HG03159 (cell line): ENCODE data around the gene ZNF556.
"Not testable (repeated sequence)": the region's sequence is repeated elsewhere in the genome, so short reads cannot be mapped to it uniquely, and the experiment has no call there.

Experiments
- ATAC-seq: cut with Tn5 transposase; IDR thresholded peaks from one replicate; pipeline ENCODE4 v1.9.1; 2021; ENCODE audit warnings: mild to moderate bottlenecking, moderate library complexity; ENCODE audit not compliant: unreplicated experiment

ZNF556 gene

GRCh38 chr19:2853015-2853606, 14.0 kb upstream of the ZNF556 start:
- ATAC-seq = no peak

DNA sequence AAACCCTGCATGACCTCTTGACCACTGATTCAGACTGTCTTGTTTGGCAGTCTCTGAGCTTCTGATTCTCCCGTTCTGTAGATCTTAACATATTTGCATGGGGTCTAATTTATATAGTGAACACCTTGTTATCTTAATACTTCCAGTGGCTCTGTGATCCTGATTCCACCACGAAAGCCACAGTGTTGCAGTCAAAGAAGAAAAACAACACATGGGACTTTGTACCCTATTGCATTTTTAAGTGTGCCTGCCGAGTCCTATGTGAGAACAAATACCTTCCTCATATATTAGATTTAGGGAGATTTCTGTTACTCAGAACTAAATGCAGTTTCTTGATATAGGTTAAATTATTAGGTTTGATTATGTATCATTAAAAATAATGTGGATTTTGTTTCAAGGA, 12.3 kb upstream of the ZNF556 start:
- ATAC-seq = no peak

DNA sequence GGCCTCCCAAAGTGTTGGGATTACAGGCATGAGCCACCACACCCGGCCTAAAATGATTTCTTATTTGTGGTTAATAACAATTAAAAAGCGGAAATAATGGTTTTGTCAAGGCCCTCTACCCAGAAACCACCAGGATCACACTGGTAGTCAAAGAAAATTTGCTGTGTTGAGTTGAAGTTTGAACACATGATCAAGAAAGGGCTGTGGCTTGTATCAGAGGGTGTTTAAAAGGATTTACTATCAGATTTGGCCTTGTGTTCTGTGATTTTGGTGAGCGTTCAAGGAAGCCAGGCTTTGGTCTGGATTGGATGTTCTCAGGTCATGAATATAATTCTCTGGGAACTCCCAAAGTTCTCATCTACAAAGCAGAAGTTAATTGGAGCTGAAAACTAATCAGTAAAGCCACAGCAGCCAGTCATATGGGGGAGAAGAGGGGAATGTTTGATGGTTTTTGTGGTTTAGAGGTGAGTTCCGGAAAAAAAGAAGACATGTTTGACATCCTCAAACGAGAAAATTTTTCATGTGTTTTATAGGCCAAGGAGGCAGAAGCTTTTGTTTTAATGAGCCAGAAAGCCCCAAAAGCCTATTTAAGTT, 10.6 kb upstream of the ZNF556 start:
- no peak for ATAC-seq

DNA sequence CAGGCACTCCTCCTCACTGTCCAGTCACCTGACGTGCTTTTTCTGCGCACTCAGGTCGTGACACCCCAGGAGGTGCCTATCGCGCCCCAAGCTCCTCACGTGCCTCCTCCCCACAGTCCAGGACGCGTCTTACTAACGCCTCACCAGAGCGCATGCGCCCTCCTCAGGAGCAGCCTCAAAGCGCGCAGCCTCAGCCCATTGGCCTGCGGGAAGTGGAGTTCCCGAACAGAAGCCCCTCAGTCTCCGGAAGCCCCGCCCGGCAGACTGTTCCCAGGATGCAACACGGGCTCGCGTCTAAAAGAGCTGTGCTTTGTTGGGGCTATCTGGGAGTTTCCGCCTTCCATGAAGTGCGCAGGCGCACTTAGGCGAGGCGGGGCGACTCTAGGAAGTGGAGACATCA, 8.3 kb upstream of the ZNF556 start:
- ATAC-seq = no peak

DNA sequence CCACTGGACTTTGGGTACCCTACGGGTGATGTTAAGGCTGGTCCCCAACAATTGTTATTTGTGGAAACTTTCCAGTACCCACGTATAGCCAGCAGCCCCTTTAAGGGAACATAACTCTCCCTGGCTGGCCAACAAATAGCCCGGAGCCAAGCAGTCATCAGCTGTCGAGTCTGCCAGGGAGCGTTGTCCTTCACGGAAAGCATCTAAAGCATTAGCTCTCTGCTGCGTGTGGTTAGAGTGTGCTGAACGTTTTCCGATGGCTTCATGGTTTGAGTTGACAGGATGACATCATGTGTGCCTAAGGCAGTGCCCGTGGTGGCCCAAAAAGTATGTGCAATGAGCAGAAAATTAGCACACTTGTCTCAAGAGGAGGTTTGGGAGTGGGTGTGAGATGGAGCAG, 3.3 kb upstream of the ZNF556 start:
- ATAC-seq = no peak

GRCh38 chr19:2865334-2866100, 1.6 kb upstream of the ZNF556 start:
- ATAC-seq = no peak

DNA sequence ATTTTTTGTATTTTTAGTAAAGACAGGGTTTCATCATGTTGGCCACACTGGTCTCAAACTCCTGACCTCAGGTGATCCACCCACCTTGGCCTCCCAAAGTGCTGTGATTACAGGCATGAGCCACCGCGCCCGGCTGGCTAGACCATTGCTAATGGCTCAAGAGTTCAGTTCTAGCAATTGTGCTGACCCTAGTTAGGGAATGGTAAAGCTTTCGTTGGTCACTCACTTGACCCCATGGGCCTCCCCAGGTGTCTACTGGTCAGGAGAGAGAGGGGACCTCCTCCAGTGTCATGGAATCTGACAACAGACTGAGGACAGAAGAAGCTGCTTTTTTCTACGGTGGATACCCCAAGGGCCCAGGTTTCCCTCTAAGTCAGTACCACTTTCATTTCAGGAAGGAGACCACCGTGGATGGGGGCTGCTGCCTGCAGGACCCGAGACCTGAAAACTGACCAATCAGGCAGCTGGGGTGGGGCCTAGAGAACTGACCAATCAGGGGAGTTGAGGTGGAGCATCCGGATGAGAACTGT, 575 bp upstream of the ZNF556 start:
- no peak for ATAC-seq

- no peak for ATAC-seq
Observed at GRCh38 chr19:2869618-2870017, 2.5 kb downstream of the ZNF556 start.

- not testable (repeated sequence) for ATAC-seq
Observed at GRCh38 chr19:2872175-2872574, 5.0 kb downstream of the ZNF556 start.

GRCh38 chr19:2877398-2878331, 10.5 kb downstream of the ZNF556 start:
- ATAC-seq = no peak

GRCh38 chr19:2883686-2884439, 16.7 kb downstream of the ZNF556 start:
- ATAC-seq = no peak

DNA sequence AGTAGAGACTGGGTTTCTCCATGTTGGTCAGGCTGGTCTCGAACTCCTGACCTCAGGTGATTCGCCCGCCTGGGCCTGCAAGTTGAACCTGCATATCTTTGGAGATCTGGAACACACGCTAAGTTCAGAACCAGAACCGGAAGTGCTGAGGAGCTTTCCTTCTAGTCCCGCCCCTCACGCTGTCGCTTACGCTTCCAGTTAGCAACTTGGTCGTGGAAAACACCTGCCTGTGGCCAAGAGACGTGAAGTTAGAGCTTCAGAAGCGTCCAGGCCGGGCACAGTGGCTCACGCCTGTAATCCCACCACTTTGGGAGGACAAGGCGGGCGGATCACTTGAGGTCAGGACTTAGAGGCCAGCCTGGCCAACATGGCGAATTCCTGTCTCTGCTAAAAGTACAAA, 18.6 kb downstream of the ZNF556 start:
- ATAC-seq = no peak

GRCh38 chr19:2887391-2887914, 20.3 kb downstream of the ZNF556 start:
- no peak for ATAC-seq

DNA sequence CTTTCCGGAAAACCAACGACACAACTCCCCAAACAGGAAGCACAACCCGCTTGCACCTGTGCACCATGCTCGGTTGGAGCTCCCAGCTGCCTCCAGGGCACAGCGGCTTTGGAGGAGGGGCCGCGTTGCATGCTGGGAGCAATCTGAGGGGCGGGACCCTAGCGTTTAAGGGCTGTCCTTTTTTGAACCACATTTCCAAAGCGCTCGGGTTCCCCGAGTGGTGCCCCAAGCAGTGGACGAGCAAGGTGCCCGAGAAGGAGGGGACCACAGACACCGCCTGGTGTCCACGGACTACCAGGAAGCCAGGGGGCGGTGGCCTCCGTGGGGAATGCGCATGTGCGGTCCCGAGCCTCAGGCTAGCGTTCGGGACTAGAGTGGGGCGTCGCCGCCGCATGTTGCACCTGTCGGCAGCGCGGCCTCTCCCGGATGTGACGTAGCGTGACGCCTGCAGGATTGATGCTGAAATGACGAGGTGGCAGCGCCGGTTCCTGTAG, 21.6 kb downstream of the ZNF556 start:
- ATAC-seq = no peak

- ATAC-seq = not testable (repeated sequence)
Observed at GRCh38 chr19:2890531-2890930, 23.4 kb downstream of the ZNF556 start.

DNA sequence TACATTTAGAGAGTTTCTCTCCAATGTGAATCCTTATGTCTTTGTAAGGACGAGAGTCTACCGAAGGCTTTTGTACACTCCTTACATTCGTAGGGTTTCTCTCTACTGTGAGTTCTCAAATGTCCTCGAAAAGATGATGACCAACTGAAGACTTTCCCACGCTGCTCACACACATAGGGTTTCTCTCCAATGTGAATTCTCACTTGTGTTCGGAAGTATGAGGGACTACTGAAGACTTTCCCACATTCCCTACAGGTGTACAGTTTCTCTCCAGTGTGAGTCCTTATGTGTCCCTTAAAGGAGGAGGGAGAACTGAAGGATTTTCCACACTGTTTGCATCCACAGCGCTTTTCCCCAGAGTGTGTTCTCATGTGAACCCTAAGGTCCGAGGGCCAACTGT, 29.6 kb downstream of the ZNF556 start:
- no peak for ATAC-seq

- peak; percentile 89 for ATAC-seq
Observed at GRCh38 chr19:2900296-2901252, 33.4 kb downstream of the ZNF556 start, which contains the start of gene ZNF57. Gene ZNF57 (plus strand): TSS chr19:2900928. CDS start chr19:2901046, 118 bp downstream.

GRCh38 chr19:2902590-2903218, 35.6 kb downstream of the ZNF556 start:
- no peak for ATAC-seq
